Dendritic cell treated with granulocyte-macrophage colony-stimulating factor and Interleukin-4, amounts not matched to agents 40 ng/mL and 50 ng/mL, for 4 days (primary cell): ENCODE data around the gene OSBPL1A.

Experiments used
- H3K27ac Mint-ChIP-seq: one replicate; pipeline ENCODE4 v1.8.0; 2022; ENCODE audit warnings: mild to moderate bottlenecking, mixed read lengths
- H3K27me3 Mint-ChIP-seq: one replicate; pipeline ENCODE4 v1.8.0; 2022; ENCODE audit warnings: mild to moderate bottlenecking, mixed read lengths
- H3K36me3 Mint-ChIP-seq: one replicate; pipeline ENCODE4 v1.8.0; 2022; ENCODE audit warnings: low read depth, mixed read lengths
- H3K4me1 Mint-ChIP-seq: one replicate; pipeline ENCODE4 v1.8.0; 2022; ENCODE audit warnings: low read depth, mixed read lengths
- H3K4me3 Mint-ChIP-seq: one replicate; pipeline ENCODE4 v1.8.0; 2022; ENCODE audit warnings: mild to moderate bottlenecking, moderate library complexity, mixed read lengths
- H3K9me3 Mint-ChIP-seq: one replicate; pipeline ENCODE4 v1.8.0; 2022; ENCODE audit warnings: mixed read lengths
- intact Hi-C: fragments of 100-400 bp; cut with micrococcal nuclease; formaldehyde crosslinking; loops from one replicate; pipeline ENCODE4 v1.15.0; 2022

OSBPL1A gene

GRCh38 chr18:24201699-24202687 is 195.6 kb downstream of the OSBPL1A start:
- no peak overlapping the region for H3K27ac Mint-ChIP-seq

GRCh38 chr18:24200494-24201290 is 196.9 kb downstream of the OSBPL1A start:
- H3K4me1 Mint-ChIP-seq: peaks cover 8% of the 10 kb centered on the region
- H3K27ac Mint-ChIP-seq: no peak overlapping the region
- peaks cover 9% of the 10 kb centered on the region for H3K36me3 Mint-ChIP-seq
- H3K27me3 Mint-ChIP-seq: no peaks in the 10 kb centered on the region
- no peaks in the 10 kb centered on the region for H3K9me3 Mint-ChIP-seq
- intact Hi-C loops: no loop called here
- no peak overlapping the region for H3K4me3 Mint-ChIP-seq

More at GRCh38 chr18:24201699-24202687, 195.6 kb downstream of the OSBPL1A start:
- intact Hi-C loops: no loop called here
- Mint-ChIP-seq H3K9me3 (no peaks in the 10 kb centered on the region), H3K36me3 (peaks cover 7% of the 10 kb centered on the region), H3K4me3 (no peak overlapping the region), H3K4me1 (peaks cover 8% of the 10 kb centered on the region), H3K27me3 (no peaks in the 10 kb centered on the region)

- Mint-ChIP-seq H3K4me1 (peaks cover 8% of the 10 kb centered on the region), H3K27ac (no peak overlapping the region), H3K9me3 (no peaks in the 10 kb centered on the region), H3K27me3 (no peaks in the 10 kb centered on the region), H3K4me3 (no peak overlapping the region), H3K36me3 (peaks cover 21% of the 10 kb centered on the region)
- intact Hi-C loops: no loop called here
Measured at GRCh38 chr18:24199372-24199962, 198.2 kb downstream of the OSBPL1A start.

GRCh38 chr18:24198461-24198860 is 199.2 kb downstream of the OSBPL1A start:
- H3K27ac Mint-ChIP-seq: no peak overlapping the region
- H3K27me3 Mint-ChIP-seq: no peaks in the 10 kb centered on the region
- H3K9me3 Mint-ChIP-seq: no peaks in the 10 kb centered on the region
- intact Hi-C loops: no loop called here
- H3K4me3 Mint-ChIP-seq: no peak overlapping the region
- peaks cover 21% of the 10 kb centered on the region for H3K36me3 Mint-ChIP-seq
- H3K4me1 Mint-ChIP-seq: peaks cover 8% of the 10 kb centered on the region

GRCh38 chr18:24197412-24197811 is 200.2 kb downstream of the OSBPL1A start:
- H3K4me1 Mint-ChIP-seq: peaks cover 8% of the 10 kb centered on the region
- peaks cover 27% of the 10 kb centered on the region for H3K36me3 Mint-ChIP-seq
- no peak overlapping the region for H3K27ac Mint-ChIP-seq
- no peak overlapping the region for H3K4me3 Mint-ChIP-seq
- H3K9me3 Mint-ChIP-seq: no peaks in the 10 kb centered on the region
- intact Hi-C loops: no loop called here
- H3K27me3 Mint-ChIP-seq: no peaks in the 10 kb centered on the region

GRCh38 chr18:24196764-24197163 is 200.9 kb downstream of the OSBPL1A start:
- H3K27me3 Mint-ChIP-seq: no peaks in the 10 kb centered on the region
- H3K36me3 Mint-ChIP-seq: peaks cover 31% of the 10 kb centered on the region
- peaks cover 8% of the 10 kb centered on the region for H3K4me1 Mint-ChIP-seq
- intact Hi-C loops: no loop called here
- no peak overlapping the region for H3K4me3 Mint-ChIP-seq
- no peak overlapping the region for H3K27ac Mint-ChIP-seq
- H3K9me3 Mint-ChIP-seq: no peaks in the 10 kb centered on the region

- no peaks in the 10 kb centered on the region for H3K27me3 Mint-ChIP-seq
- no peaks in the 10 kb centered on the region for H3K9me3 Mint-ChIP-seq
- H3K27ac Mint-ChIP-seq: no peak overlapping the region
- H3K4me3 Mint-ChIP-seq: no peak overlapping the region
- intact Hi-C loops: no loop called here
- peaks cover 8% of the 10 kb centered on the region for H3K4me1 Mint-ChIP-seq
- H3K36me3 Mint-ChIP-seq: peaks cover 27% of the 10 kb centered on the region
Measured at GRCh38 chr18:24195296-24196053, 202.1 kb downstream of the OSBPL1A start.

GRCh38 chr18:24190590-24190989 is 207.0 kb downstream of the OSBPL1A start:
- peaks cover 20% of the 10 kb centered on the region for H3K4me1 Mint-ChIP-seq
- no peaks in the 10 kb centered on the region for H3K9me3 Mint-ChIP-seq
- no peaks in the 10 kb centered on the region for H3K27me3 Mint-ChIP-seq
- peaks cover 31% of the 10 kb centered on the region for H3K36me3 Mint-ChIP-seq
- H3K27ac Mint-ChIP-seq: no peak overlapping the region
- intact Hi-C loops: no loop called here
- H3K4me3 Mint-ChIP-seq: no peak overlapping the region

- Mint-ChIP-seq H3K4me1 (peaks cover 20% of the 10 kb centered on the region), H3K36me3 (peaks cover 23% of the 10 kb centered on the region), H3K27me3 (no peaks in the 10 kb centered on the region), H3K9me3 (no peaks in the 10 kb centered on the region), H3K27ac (no peak overlapping the region), H3K4me3 (no peak overlapping the region)
- intact Hi-C loops: no loop called here
Measured at GRCh38 chr18:24189664-24190346, 207.8 kb downstream of the OSBPL1A start.

GRCh38 chr18:24189007-24189528 is 208.6 kb downstream of the OSBPL1A start:
- Mint-ChIP-seq H3K36me3 (peaks cover 20% of the 10 kb centered on the region), H3K9me3 (no peaks in the 10 kb centered on the region), H3K4me1 (peaks cover 20% of the 10 kb centered on the region), H3K27me3 (no peaks in the 10 kb centered on the region), H3K27ac (no peak overlapping the region), H3K4me3 (no peak overlapping the region)
- intact Hi-C loops: no loop called here

- H3K9me3 Mint-ChIP-seq: no peaks in the 10 kb centered on the region
- peaks cover 20% of the 10 kb centered on the region for H3K4me1 Mint-ChIP-seq
- H3K36me3 Mint-ChIP-seq: peaks cover 20% of the 10 kb centered on the region
Measured at GRCh38 chr18:24188120-24188519, 209.5 kb downstream of the OSBPL1A start.

GRCh38 chr18:24187689-24188088 is 209.9 kb downstream of the OSBPL1A start:
- peaks cover 16% of the 10 kb centered on the region for H3K36me3 Mint-ChIP-seq
- H3K4me3 Mint-ChIP-seq: no peak overlapping the region
- intact Hi-C loops: no loop called here
- H3K27me3 Mint-ChIP-seq: no peaks in the 10 kb centered on the region
- H3K27ac Mint-ChIP-seq: peak overlapping the region; percentile 38
- H3K4me1 Mint-ChIP-seq: peaks cover 20% of the 10 kb centered on the region
- H3K9me3 Mint-ChIP-seq: no peaks in the 10 kb centered on the region

More at GRCh38 chr18:24188120-24188519, 209.5 kb downstream of the OSBPL1A start:
- H3K4me3 Mint-ChIP-seq: no peak overlapping the region
- intact Hi-C loops: no loop called here
- no peaks in the 10 kb centered on the region for H3K27me3 Mint-ChIP-seq
- H3K27ac Mint-ChIP-seq: peak overlapping the region; percentile 38

- peaks cover 10% of the 10 kb centered on the region for H3K36me3 Mint-ChIP-seq
- H3K4me3 Mint-ChIP-seq: peak overlapping the region; percentile 43
- intact Hi-C loops: no loop called here
- peak overlapping the region; percentile 47 for H3K27ac Mint-ChIP-seq
- H3K9me3 Mint-ChIP-seq: no peaks in the 10 kb centered on the region
- no peaks in the 10 kb centered on the region for H3K27me3 Mint-ChIP-seq
- peaks cover 20% of the 10 kb centered on the region for H3K4me1 Mint-ChIP-seq
Measured at GRCh38 chr18:24187049-24187448, 210.6 kb downstream of the OSBPL1A start.
